ENCODE data around the gene HIGD2A. TPM values are rescaled to one million over a fixed set of nuclear protein-coding genes. Genes with fewer than 3 reads are reported as not detected.

The HIGD2A gene
- total RNA-seq, 2 donors from 2014 or later: 101 to 102 TPM

GRCh38 chr5:176341325-176342157 lies 47.0 kb upstream of the HIGD2A start:
- Histone ChIP-seq H3K4me3 (ENCODE audit: low read length) (no peak overlapping the region), H3K27me3 (ENCODE audit: control insufficient read depth, insufficient read depth, low read length, poor library complexity, severe bottlenecking) (no peaks in the 10 kb centered on the region), H3K4me1 (ENCODE audit: control insufficient read depth, insufficient read depth, low read length) (no peaks in the 10 kb centered on the region), H3K9ac (ENCODE audit: extremely low read depth, low read length, poor library complexity, severe bottlenecking) (no peak overlapping the region), H3K9me3 (ENCODE audit: control insufficient read depth, low read length) (no peaks in the 10 kb centered on the region), H3K27ac (ENCODE audit: low read depth, low read length) (no peak overlapping the region), H3K36me3 (ENCODE audit: control insufficient read depth, insufficient read depth, low read length) (peaks cover 70% of the 10 kb centered on the region)
- Mint-ChIP-seq H3K27me3 (ENCODE audit: insufficient read depth) (no peaks in the 10 kb centered on the region), H3K9me3 (no peaks in the 10 kb centered on the region), H3K4me1 (no peaks in the 10 kb centered on the region), H3K4me3 (no peak overlapping the region), H3K27ac (no peak overlapping the region), H3K36me3 (ENCODE audit: low read depth) (peaks cover 60% of the 10 kb centered on the region)
- WGBS, 2 experiments (ENCODE audit: insufficient coverage in 1 of 2, insufficient read length in 1 of 2): 94 to 97% methylated on average over 2 of the region's 2 CpGs
- DNase-seq: no peak
- TF ChIP-seq CTCF (conservative IDR thresholded peaks at IDR 0.05): no peak

- H3K27me3 Mint-ChIP-seq (ENCODE audit: insufficient read depth): no peaks in the 10 kb centered on the region
- 88% methylated on average over 1 of the region's 1 CpG; no CpG with 5 or more reads in 1 of the 2 experiments for WGBS, 2 experiments (ENCODE audit: insufficient coverage in 1 of 2, insufficient read length in 1 of 2)
- no peak for DNase-seq
- Histone ChIP-seq H3K27ac (ENCODE audit: low read depth, low read length) (no peak overlapping the region), H3K9ac (ENCODE audit: extremely low read depth, low read length, poor library complexity, severe bottlenecking) (no peak overlapping the region), H3K9me3 (ENCODE audit: control insufficient read depth, low read length) (no peaks in the 10 kb centered on the region), H3K4me3 (ENCODE audit: low read length) (no peak overlapping the region), H3K4me1 (ENCODE audit: control insufficient read depth, insufficient read depth, low read length) (no peaks in the 10 kb centered on the region), H3K36me3 (ENCODE audit: control insufficient read depth, insufficient read depth, low read length) (peaks cover 70% of the 10 kb centered on the region), H3K27me3 (ENCODE audit: control insufficient read depth, insufficient read depth, low read length, poor library complexity, severe bottlenecking) (no peaks in the 10 kb centered on the region)
- H3K36me3 Mint-ChIP-seq (ENCODE audit: low read depth): peaks cover 59% of the 10 kb centered on the region
- no peaks in the 10 kb centered on the region for H3K4me1 Mint-ChIP-seq
- TF ChIP-seq CTCF (conservative IDR thresholded peaks at IDR 0.05): no peak
- H3K4me3 Mint-ChIP-seq: no peak overlapping the region
- H3K27ac Mint-ChIP-seq: no peak overlapping the region
- no peaks in the 10 kb centered on the region for H3K9me3 Mint-ChIP-seq
Observed at GRCh38 chr5:176342158-176342483, 46.4 kb upstream of the HIGD2A start.

GRCh38 chr5:176342766-176343458 lies 45.6 kb upstream of the HIGD2A start:
- WGBS, 2 experiments (ENCODE audit: insufficient coverage in 1 of 2, insufficient read length in 1 of 2): 77 to 90% methylated on average over 2 of the region's 2 CpGs
- Histone ChIP-seq H3K4me3 (ENCODE audit: low read length) (no peak overlapping the region), H3K9me3 (ENCODE audit: control insufficient read depth, low read length) (no peaks in the 10 kb centered on the region), H3K4me1 (ENCODE audit: control insufficient read depth, insufficient read depth, low read length) (no peaks in the 10 kb centered on the region), H3K9ac (ENCODE audit: extremely low read depth, low read length, poor library complexity, severe bottlenecking) (no peak overlapping the region), H3K36me3 (ENCODE audit: control insufficient read depth, insufficient read depth, low read length) (peaks cover 70% of the 10 kb centered on the region), H3K27ac (ENCODE audit: low read depth, low read length) (no peak overlapping the region), H3K27me3 (ENCODE audit: control insufficient read depth, insufficient read depth, low read length, poor library complexity, severe bottlenecking) (no peaks in the 10 kb centered on the region)
- Mint-ChIP-seq H3K4me3 (no peak overlapping the region), H3K36me3 (ENCODE audit: low read depth) (peaks cover 61% of the 10 kb centered on the region), H3K4me1 (no peaks in the 10 kb centered on the region), H3K27ac (no peak overlapping the region), H3K27me3 (ENCODE audit: insufficient read depth) (no peaks in the 10 kb centered on the region), H3K9me3 (no peaks in the 10 kb centered on the region)
- no peak for TF ChIP-seq CTCF (conservative IDR thresholded peaks at IDR 0.05)
- no peak for DNase-seq
